Measurements from ENCODE around the gene COA1. TPM values are rescaled to one million over a fixed set of nuclear protein-coding genes. Genes with fewer than 3 reads are reported as not detected.
"Not testable (repeated sequence)": the region's sequence is repeated elsewhere in the genome, so short reads cannot be mapped to it uniquely, and the experiment has no call there.

COA1 gene
- total RNA-seq, 2 donors from 2014 or later: 53.6 to 56.0 TPM

- H3K4me3 ChIP-seq: no peak overlapping the region
- H3K9me3 ChIP-seq: no peaks in the 10 kb centered on the region
- peak overlapping the region in 1 of 2 donors; percentile 14 for H3K27ac ChIP-seq
- H3K27me3 ChIP-seq: no peaks in the 10 kb centered on the region
- H3K36me3 ChIP-seq: peaks cover 15% of the 10 kb centered on the region
- H3K4me1 ChIP-seq: peaks cover 0 to 19% of the 10 kb centered on the region in 2 donors
- DNase-seq (ENCODE audit: low spot score): no peak
- TF ChIP-seq, protein P1, sequence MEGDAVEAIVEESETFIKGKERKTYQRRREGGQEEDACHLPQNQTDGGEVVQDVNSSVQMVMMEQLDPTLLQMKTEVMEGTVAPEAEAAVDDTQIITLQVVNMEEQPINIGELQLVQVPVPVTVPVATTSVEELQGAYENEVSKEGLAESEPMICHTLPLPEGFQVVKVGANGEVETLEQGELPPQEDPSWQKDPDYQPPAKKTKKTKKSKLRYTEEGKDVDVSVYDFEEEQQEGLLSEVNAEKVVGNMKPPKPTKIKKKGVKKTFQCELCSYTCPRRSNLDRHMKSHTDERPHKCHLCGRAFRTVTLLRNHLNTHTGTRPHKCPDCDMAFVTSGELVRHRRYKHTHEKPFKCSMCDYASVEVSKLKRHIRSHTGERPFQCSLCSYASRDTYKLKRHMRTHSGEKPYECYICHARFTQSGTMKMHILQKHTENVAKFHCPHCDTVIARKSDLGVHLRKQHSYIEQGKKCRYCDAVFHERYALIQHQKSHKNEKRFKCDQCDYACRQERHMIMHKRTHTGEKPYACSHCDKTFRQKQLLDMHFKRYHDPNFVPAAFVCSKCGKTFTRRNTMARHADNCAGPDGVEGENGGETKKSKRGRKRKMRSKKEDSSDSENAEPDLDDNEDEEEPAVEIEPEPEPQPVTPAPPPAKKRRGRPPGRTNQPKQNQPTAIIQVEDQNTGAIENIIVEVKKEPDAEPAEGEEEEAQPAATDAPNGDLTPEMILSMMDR (IDR thresholded peaks at IDR 0.05): no peak
These were observed 117.2 kb downstream of the COA1 start for GRCh38 chr7:43612128-43612527.

- peaks cover 0 to 19% of the 10 kb centered on the region in 2 donors for H3K4me1 ChIP-seq
- no peak for DNase-seq (ENCODE audit: low spot score)
- TF ChIP-seq, protein P1 (IDR thresholded peaks at IDR 0.05): no peak
- H3K9me3 ChIP-seq: no peaks in the 10 kb centered on the region
- H3K27me3 ChIP-seq: no peaks in the 10 kb centered on the region
- H3K27ac ChIP-seq: no peak overlapping the region
- H3K36me3 ChIP-seq: peaks cover 12% of the 10 kb centered on the region
- H3K4me3 ChIP-seq: no peak overlapping the region
These were observed 120.2 kb downstream of the COA1 start for GRCh38 chr7:43609097-43609496.

DNA sequence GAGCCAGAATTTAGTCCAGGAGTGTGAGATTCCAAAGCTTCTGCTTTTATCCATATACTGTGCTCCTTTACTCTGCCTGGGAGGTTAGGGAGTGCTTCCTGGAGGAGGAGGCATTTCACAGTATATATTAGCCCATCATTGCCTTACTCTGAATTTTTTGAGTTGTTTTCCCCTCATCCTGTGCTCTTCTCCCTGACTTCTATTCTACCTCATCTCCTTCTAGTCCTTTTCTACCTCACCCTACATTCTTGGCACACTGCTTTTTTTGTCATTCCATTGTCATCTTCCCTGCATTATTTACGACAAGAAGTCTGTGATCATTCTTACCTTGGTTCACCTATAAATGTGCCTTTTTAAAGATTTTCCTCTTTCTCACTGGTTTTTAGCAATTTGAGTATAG, 125.1 kb downstream of the COA1 start:
- Histone ChIP-seq H3K27ac (no peak overlapping the region), H3K9me3 (no peaks in the 10 kb centered on the region), H3K4me3 (no peak overlapping the region), H3K36me3 (peaks cover 21% of the 10 kb centered on the region), H3K4me1 (no peaks in the 10 kb centered on the region), H3K27me3 (no peaks in the 10 kb centered on the region)
- no peak for DNase-seq (ENCODE audit: low spot score)
- TF ChIP-seq, protein P1 (IDR thresholded peaks at IDR 0.05): no peak

GRCh38 chr7:43602256-43602655, 127.1 kb downstream of the COA1 start:
- H3K36me3 ChIP-seq: peaks cover 30% of the 10 kb centered on the region
- no peak overlapping the region for H3K4me3 ChIP-seq
- DNase-seq (ENCODE audit: low spot score): no peak
- no peaks in the 10 kb centered on the region for H3K27me3 ChIP-seq
- no peaks in the 10 kb centered on the region for H3K9me3 ChIP-seq
- TF ChIP-seq, protein P1 (IDR thresholded peaks at IDR 0.05): no peak
- no peaks in the 10 kb centered on the region for H3K4me1 ChIP-seq
- no peak overlapping the region for H3K27ac ChIP-seq

GRCh38 chr7:43600056-43600455, 129.3 kb downstream of the COA1 start:
- Histone ChIP-seq H3K4me1 (no peaks in the 10 kb centered on the region), H3K9me3 (no peaks in the 10 kb centered on the region), H3K27ac (no peak overlapping the region), H3K27me3 (no peaks in the 10 kb centered on the region), H3K36me3 (peaks cover 45% of the 10 kb centered on the region), H3K4me3 (no peak overlapping the region)
- no peak for DNase-seq (ENCODE audit: low spot score)
- TF ChIP-seq, protein P1 (IDR thresholded peaks at IDR 0.05): no peak

DNA sequence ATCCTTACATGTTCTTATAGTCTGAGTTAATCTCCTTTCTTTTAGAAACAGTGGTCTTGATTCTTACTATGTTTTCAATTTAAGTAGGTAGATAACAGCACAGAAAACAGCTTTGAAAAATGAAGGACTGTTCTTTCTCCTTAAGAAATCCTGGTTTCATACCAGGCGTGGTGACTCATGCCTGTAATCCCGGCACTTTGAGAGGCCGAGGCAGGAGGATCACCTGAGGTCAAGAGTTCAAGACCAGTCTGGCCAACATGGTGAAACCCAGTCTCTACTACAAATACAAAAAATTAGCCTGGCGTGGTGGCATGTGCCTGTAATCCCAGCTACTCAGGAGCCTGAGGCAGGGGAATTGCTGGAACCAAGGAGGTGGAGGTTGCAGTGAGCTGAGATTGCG, 132.9 kb downstream of the COA1 start:
- not testable (repeated sequence) for H3K27me3 ChIP-seq; H3K4me3 ChIP-seq; H3K4me1 ChIP-seq; H3K9me3 ChIP-seq; DNase-seq (ENCODE audit: low spot score); H3K27ac ChIP-seq
- H3K36me3 ChIP-seq: peaks cover 37% of the 10 kb centered on the region
